ENCODE data around the gene WWOX. TPM values are rescaled to one million over a fixed set of nuclear protein-coding genes. Genes with fewer than 3 reads are reported as not detected.

Gene WWOX
- total RNA-seq, 1 experiment from 2014 or later = 79.9 TPM

DNA sequence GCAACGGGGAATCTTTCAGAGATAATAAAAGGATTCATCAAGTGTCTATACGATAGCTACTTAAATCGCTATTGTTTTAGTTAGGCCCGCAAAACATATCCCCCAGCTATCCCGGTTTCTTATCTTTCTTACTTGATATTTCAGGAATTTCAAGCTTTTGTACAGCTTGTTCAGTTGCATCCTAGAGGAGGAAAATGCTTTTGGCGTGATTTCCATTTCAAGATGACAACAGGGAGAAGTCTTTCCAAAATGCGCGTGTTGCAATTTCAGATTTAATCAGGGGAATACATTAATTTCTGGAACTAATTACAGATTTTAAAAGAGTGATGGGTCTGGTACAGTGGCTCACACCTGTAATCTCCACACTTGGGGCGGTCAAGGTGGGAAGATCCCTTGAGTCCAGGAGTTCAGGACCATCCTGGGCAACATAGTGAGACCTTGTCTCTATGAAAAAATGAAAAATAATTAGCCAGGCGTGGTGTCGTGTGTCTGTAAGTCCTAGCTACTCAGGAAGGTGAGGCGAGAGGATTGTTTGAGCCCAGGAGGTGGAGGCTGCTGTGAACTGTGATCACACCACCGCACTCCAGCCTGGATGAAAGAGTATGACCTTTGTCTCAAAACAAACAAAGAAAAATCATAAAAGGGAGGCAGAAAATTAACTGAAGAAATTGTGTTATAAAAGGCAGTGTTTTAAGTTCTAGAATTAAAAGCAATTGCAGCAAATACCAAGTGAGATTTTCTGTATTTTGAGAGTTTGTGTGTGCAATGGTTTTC lies 954.9 kb downstream of the WWOX start:
- H3K4me3 ChIP-seq (ENCODE audit: low read depth, low read length, poor library complexity, severe bottlenecking) = no peak overlapping the region
- peaks cover 5% of the 10 kb centered on the region for H3K9me3 ChIP-seq (ENCODE audit: low read depth, low read length, poor library complexity, severe bottlenecking)
- H3K27me3 ChIP-seq (replicated peaks; ENCODE audit: insufficient read depth, low read depth, low read length, poor library complexity) = no peaks in the 10 kb centered on the region
- ChIA-PET POLR2A (ENCODE audit: low non-redundant PET) (no interaction called here), CTCF (no interaction called here)
- intact Hi-C loops (cut with micrococcal nuclease; ENCODE audit: unreplicated experiment) = no loop called here
- TF ChIP-seq, protein P1, sequence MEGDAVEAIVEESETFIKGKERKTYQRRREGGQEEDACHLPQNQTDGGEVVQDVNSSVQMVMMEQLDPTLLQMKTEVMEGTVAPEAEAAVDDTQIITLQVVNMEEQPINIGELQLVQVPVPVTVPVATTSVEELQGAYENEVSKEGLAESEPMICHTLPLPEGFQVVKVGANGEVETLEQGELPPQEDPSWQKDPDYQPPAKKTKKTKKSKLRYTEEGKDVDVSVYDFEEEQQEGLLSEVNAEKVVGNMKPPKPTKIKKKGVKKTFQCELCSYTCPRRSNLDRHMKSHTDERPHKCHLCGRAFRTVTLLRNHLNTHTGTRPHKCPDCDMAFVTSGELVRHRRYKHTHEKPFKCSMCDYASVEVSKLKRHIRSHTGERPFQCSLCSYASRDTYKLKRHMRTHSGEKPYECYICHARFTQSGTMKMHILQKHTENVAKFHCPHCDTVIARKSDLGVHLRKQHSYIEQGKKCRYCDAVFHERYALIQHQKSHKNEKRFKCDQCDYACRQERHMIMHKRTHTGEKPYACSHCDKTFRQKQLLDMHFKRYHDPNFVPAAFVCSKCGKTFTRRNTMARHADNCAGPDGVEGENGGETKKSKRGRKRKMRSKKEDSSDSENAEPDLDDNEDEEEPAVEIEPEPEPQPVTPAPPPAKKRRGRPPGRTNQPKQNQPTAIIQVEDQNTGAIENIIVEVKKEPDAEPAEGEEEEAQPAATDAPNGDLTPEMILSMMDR (conservative IDR thresholded peaks at IDR 0.05; ENCODE audit: low read depth, low read length) = no peak
- TF ChIP-seq EZH2 (IDR thresholded peaks at IDR 0.05; ENCODE audit: borderline replicate concordance, low read depth, low read length, poor library complexity, severe bottlenecking) = no peak
- no peak for DNase-seq (ENCODE audit: low spot score)
- H3K36me3 ChIP-seq (ENCODE audit: insufficient read depth, low read length, poor library complexity, severe bottlenecking) = no peaks in the 10 kb centered on the region
- H3K4me1 ChIP-seq (ENCODE audit: insufficient read depth, low read length, poor library complexity, severe bottlenecking) = no peaks in the 10 kb centered on the region
- no peak overlapping the region for H3K27ac ChIP-seq (ENCODE audit: low read depth, low read length, poor library complexity, severe bottlenecking)
- BruUV-seq (replicated peaks) = no TSS peak

DNA sequence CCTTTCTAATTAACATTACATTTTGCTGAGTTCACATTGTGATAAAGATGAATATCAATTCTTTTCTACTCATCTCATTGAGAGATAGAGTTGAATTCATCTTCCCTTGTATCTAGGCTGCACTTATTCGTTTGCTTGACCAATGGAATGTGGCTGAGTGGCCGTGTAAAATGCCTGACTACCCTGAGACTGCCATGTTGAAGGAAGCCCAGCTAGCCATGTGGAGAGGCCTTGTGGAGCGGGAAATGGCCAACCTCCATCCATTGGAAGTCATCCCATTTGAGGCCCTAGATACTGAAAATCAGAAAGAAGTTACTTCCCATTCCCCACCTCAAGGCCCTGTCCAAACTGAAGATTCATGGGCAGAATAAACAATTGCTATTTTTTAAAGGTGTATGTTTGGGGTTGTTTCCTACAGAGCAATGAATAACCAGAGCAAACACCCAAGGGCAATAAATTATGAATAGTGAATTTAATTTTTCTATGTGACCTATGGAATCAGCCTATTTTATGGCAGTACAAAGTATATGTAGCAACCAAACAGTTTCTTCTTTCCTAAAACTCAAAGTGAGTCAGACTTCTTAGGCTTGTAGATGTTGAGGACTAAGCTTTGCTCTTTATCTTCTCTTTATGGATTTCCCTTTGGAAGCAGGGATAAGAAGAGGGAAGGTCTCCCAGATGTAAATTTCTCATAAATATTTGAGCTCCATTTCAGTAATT lies 956.0 kb downstream of the WWOX start:
- ChIA-PET CTCF (no interaction called here), POLR2A (ENCODE audit: low non-redundant PET) (no interaction called here)
- Histone ChIP-seq H3K27me3 (replicated peaks; ENCODE audit: insufficient read depth, low read depth, low read length, poor library complexity) (no peaks in the 10 kb centered on the region), H3K36me3 (ENCODE audit: insufficient read depth, low read length, poor library complexity, severe bottlenecking) (no peaks in the 10 kb centered on the region), H3K9me3 (ENCODE audit: low read depth, low read length, poor library complexity, severe bottlenecking) (peaks cover 5% of the 10 kb centered on the region), H3K27ac (ENCODE audit: low read depth, low read length, poor library complexity, severe bottlenecking) (no peak overlapping the region), H3K4me3 (ENCODE audit: low read depth, low read length, poor library complexity, severe bottlenecking) (no peak overlapping the region), H3K4me1 (ENCODE audit: insufficient read depth, low read length, poor library complexity, severe bottlenecking) (no peaks in the 10 kb centered on the region)
- TF ChIP-seq, protein P1 (conservative IDR thresholded peaks at IDR 0.05; ENCODE audit: low read depth, low read length) = no peak
- no peak for TF ChIP-seq EZH2 (IDR thresholded peaks at IDR 0.05; ENCODE audit: borderline replicate concordance, low read depth, low read length, poor library complexity, severe bottlenecking)
- BruUV-seq (replicated peaks) = no TSS peak
- no peak for DNase-seq (ENCODE audit: low spot score)
- intact Hi-C loops (cut with micrococcal nuclease; ENCODE audit: unreplicated experiment) = no loop called here

DNA sequence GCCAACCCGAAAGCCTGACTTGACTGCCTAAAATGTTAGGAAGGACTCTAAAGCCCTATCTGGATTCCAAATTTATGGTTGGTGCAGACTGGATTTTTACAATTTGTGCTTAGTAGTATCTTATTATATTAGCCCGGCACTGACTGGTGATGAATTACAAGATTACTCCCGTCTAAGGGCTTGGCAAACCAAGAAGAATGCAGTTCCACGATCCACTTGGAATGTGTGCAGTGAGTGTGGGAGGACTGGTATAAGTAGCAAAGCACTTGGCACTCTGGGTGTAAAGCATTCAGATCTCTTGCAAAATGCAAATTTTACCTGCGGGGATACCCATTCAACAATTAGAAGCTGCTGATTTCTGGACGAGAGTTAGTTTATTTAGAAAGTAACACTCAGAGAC lies 961.7 kb downstream of the WWOX start:
- Histone ChIP-seq H3K27me3 (replicated peaks; ENCODE audit: insufficient read depth, low read depth, low read length, poor library complexity) (no peaks in the 10 kb centered on the region), H3K36me3 (ENCODE audit: insufficient read depth, low read length, poor library complexity, severe bottlenecking) (no peaks in the 10 kb centered on the region), H3K27ac (ENCODE audit: low read depth, low read length, poor library complexity, severe bottlenecking) (no peak overlapping the region), H3K9me3 (ENCODE audit: low read depth, low read length, poor library complexity, severe bottlenecking) (no peaks in the 10 kb centered on the region), H3K4me3 (ENCODE audit: low read depth, low read length, poor library complexity, severe bottlenecking) (no peak overlapping the region), H3K4me1 (ENCODE audit: insufficient read depth, low read length, poor library complexity, severe bottlenecking) (no peaks in the 10 kb centered on the region)
- intact Hi-C loops (cut with micrococcal nuclease; ENCODE audit: unreplicated experiment) = no loop called here
- TF ChIP-seq, protein P1 (conservative IDR thresholded peaks at IDR 0.05; ENCODE audit: low read depth, low read length) = no peak
- no peak for TF ChIP-seq EZH2 (IDR thresholded peaks at IDR 0.05; ENCODE audit: borderline replicate concordance, low read depth, low read length, poor library complexity, severe bottlenecking)
- ChIA-PET CTCF (no interaction called here), POLR2A (ENCODE audit: low non-redundant PET) (no interaction called here)
- BruUV-seq (replicated peaks) = no TSS peak
- DNase-seq (ENCODE audit: low spot score) = no peak

All from A673 (cell line).